ENCODE results near the gene ARSI. TPM values are rescaled to one million over a fixed set of nuclear protein-coding genes. Genes with fewer than 3 reads are reported as not detected.

Gene ARSI
- total RNA-seq, 1 donor from 2014 or later = 2.2 TPM

Other genes starting within 250 kb of the ARSI start
- gene CSF1R, start 216.4 kb downstream of the ARSI start, total RNA-seq = 91.9 TPM
- gene PDGFRB, start 147.1 kb downstream of the ARSI start, total RNA-seq = 97.8 TPM
- 0.29 TPM for gene CDX1, start 136.1 kb downstream of the ARSI start, total RNA-seq
- not detected for gene SLC6A7, start 112.8 kb downstream of the ARSI start, total RNA-seq
- gene CAMK2A, start 13.1 kb downstream of the ARSI start, total RNA-seq = 5.0 TPM
- 29.4 TPM for gene TCOF1, start 54.8 kb upstream of the ARSI start, total RNA-seq
- 1,336 TPM for gene CD74, start 110.0 kb upstream of the ARSI start, total RNA-seq
- 1,424 TPM for gene RPS14, start 146.8 kb upstream of the ARSI start, total RNA-seq
- 80.7 TPM for gene NDST1, start 205.2 kb upstream of the ARSI start, total RNA-seq